HG02938 (cell line): ENCODE results near the gene ZNF385B.

Source experiments
- ATAC-seq: cut with Tn5 transposase; IDR thresholded peaks from one replicate; pipeline ENCODE4 v1.9.1; 2021; ENCODE audit warnings: mild to moderate bottlenecking, moderate library complexity; ENCODE audit not compliant: unreplicated experiment

ZNF385B gene

GRCh38 chr2:179594268-179595112 lies 266.9 kb downstream of the ZNF385B start:
- ATAC-seq: no peak

DNA sequence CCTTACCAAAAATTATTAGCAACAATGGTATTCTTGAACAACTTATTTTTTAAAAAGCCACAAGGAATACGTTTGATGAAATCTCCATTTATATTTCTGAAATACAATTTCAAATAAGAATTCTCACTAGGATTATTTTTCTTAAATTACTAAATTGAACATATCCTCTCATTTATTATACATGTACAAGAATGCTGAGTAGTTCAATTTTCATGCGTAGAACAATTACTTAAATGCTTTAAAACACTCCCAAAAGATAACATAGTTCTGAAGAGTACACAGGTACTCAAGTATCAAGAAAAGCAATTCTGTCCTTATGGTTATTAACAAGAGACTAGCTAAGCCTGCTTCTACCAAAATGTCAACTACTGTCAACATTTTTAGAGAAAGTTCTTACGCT lies 268.1 kb downstream of the ZNF385B start:
- ATAC-seq: no peak

DNA sequence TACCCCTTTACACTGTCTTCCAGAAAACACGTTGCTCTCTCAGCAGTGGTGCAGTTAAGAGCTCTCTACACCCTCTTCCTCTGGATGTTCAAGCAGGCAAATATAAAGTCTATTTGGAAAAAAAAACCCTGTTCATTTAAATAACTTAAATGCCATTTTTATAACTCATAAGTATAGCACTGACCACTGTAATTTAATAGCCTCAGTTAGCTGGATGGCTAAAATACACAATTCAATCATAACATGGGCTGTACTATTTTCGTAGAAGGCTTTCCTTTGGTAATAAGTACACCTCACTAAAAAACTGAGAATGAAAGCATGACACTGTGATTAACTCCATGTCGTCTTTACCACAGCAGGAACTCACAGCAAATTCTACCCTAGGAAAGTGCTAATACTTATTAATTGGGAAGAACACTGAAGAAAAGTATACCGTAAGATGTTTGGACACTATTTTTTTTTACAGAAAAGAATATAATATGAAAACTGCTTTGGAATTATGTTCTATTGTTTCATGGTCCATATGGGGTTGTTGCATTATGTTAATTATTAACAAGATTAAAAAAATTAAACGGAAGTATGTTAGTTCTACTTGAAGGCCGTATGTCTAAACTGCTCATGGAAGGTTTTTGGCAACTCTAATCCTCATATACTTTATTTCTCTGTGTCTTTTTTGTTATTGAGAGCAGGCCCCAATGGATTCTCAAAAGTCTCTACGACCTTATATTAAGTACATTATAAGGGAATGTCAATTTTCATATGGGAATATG lies 269.1 kb downstream of the ZNF385B start:
- ATAC-seq: no peak

DNA sequence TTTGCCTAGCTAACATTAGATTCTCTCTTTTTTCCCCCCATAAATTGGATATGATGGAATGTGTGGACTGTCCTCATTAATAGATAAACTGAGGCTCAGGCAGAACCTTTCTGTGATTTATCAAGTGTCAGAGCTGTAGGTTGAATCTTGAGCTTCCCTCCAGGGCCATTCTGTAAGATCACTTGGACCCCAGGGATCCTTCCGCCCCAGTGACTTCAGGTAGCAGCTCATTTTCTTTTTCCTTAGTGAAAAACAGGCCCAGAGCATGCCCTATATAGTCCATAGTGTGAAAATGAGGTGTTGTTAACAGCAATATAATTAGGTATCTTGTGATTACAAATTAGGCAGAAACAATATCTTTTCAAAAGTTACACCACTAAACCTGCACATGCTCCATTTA lies 269.7 kb downstream of the ZNF385B start:
- ATAC-seq: no peak

- no peak for ATAC-seq
Observed at GRCh38 chr2:179588486-179589145, 272.8 kb downstream of the ZNF385B start.

- ATAC-seq: no peak
Observed at GRCh38 chr2:179584760-179585159, 276.7 kb downstream of the ZNF385B start.

DNA sequence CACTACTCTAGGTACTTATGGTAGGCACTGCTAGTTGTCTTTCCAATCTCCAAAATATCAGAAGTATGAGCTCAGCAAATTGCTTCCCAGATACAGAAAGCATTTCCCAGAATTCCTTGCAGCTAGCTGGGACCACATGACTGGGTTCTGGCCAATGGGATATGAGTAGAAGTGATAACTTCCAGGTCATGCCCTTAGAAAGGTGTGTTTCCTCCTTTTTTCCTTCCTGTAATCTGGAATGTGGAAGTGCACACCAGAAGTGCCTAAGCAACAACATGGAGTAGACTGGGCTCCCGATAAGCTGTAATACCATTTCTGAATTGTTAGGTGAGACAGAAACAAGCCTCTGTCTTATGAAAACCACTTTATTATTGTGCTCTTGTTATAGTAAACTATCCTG lies 279.8 kb downstream of the ZNF385B start:
- ATAC-seq: no peak

DNA sequence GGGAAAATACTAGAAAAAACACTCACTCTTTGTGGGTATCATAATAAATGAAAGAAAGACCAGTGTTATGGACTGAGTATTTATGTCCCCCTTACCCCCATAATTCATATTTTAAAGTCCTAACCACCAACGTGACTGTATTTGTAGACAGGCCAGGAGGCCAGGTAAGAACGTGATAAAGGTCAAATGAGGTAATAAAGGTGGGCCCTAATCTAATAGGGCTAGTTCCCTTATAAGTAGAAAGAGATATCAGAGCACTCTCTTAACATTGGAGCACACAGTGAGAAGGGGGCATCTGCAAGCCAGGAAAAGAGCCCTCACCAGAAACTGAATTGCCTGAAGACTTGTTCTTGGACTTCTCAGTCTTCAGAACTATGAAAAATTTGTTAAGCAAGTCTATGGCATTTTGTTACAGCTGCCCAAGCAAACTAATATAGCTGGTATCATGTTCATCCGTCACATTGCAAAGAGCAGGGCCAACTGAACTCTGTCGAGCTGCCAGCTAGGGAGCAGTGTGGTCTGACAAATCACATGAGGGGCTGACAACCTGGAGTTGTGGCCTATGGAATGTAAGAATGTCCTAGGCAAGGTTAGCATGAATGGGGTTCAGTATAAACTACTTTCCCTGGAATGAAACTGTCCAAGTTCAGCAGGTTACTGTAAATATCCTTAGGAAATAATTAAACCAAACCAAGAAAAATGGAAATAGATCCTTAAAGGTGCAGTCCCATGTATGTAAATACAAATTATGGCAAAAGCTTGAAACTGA lies 280.9 kb downstream of the ZNF385B start:
- ATAC-seq: no peak

DNA sequence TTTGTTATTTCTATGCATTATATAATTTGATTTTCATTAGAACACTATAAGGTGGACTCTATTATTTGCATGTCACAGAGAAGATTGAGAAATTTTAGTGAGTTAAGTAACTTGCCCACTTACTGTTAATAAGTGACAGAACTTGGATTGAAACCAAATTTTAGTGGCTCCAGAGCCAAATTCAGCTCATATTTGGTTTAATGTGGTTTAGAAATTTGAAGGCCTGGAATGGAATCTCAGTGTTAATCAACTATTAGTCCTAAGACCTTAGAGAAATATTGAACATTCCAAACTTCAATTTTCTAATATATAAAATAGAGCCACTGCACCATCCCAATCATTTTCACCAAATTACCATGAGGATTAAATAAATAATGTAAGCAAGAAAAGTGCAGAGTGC lies 281.6 kb downstream of the ZNF385B start:
- no peak for ATAC-seq

- ATAC-seq: no peak
Observed at GRCh38 chr2:179578171-179578916, 283.1 kb downstream of the ZNF385B start.

- no peak for ATAC-seq
Observed at GRCh38 chr2:179574061-179574519, 287.3 kb downstream of the ZNF385B start.

DNA sequence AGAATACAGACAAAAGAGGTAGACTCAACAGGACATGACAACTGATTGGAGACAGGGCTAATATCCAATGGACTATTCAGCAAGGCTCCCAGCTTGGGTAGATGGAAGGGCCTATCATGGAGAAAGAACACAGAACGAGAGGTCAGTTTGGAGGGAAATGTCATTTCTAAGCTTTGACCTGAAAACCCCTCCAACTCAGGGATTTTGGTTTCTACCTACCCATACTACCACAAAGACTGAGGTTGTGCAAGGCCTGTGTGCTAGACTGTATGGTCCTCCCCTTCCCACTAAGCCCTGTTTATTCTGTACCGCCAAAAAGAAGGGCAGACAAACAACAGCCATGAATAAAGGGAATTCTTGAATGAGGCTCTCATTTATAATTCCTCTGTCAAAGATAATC lies 288.9 kb downstream of the ZNF385B start:
- ATAC-seq: no peak

- no peak for ATAC-seq
Observed at GRCh38 chr2:179571721-179572120, 289.7 kb downstream of the ZNF385B start.

- no peak for ATAC-seq
Observed at GRCh38 chr2:179571252-179571651, 290.2 kb downstream of the ZNF385B start.

DNA sequence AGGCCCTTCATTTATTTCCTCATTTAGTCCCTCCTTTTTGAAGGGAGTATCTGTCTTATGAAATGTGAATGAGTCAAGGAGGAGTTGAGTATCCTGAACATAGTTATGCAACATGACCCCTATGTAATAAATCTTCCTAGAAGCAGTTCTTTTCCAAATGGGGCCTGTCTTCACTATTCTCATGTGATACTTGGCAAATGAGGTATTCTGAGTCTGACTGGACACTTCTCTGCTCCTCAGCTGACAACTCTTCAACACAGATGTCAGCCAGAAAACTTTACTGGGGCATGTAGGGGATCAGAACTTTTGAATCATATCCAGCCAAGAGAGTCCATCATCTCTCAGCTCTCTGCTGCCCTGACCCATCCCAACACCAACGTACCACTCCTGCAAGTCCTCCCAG lies 291.6 kb downstream of the ZNF385B start:
- no peak for ATAC-seq

GRCh38 chr2:179565807-179566206 lies 295.6 kb downstream of the ZNF385B start:
- ATAC-seq: no peak

DNA sequence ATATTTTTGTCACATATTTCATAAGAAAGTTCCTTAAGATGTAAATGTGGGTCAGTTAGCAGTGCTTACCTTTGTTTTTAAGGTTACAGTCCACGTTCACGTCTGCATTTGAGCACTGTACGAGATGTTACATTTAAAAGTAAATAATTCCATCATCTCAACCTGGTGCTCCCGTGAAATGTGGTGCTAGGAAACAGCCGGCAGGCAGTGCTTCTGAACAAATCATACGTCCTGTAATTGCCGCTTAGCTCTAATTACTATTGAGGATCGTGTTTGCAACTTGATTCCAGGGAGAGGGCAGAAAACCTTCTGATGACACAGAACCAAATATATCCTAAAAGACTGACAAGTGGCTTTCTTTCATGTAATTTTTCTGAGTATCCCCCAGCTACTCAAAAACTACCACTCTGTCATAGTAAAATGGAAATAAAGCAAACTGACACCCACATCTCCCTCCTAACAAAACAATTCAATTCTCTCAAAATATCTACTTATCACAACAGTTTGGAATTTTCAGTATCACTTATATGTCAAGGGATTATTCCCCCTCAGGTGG lies 299.0 kb downstream of the ZNF385B start:
- ATAC-seq: no peak

DNA sequence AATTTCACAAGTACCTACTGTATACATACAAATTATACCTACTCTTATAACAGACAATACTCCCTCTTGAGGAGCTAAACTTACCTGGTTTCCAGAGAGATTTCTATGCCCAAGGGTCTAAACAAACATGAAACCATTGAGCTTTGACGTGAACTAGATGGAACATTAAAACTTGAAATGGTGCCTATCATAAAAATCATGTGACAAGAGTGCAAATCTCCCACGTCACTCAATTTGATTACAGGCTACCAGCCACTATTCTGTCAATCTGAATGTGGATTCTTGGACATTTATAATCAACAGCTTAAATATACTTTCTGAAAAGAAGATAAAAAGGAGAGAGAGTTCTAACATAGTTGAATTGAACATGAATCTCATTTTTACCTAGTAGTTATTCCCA lies 299.7 kb downstream of the ZNF385B start:
- ATAC-seq: no peak

GRCh38 chr2:179560257-179560735 lies 301.1 kb downstream of the ZNF385B start:
- ATAC-seq: no peak
